NT2/D1 (cell line): ENCODE measurements around the gene ATRAID.
"Not testable (repeated sequence)": the region's sequence is repeated elsewhere in the genome, so short reads cannot be mapped to it uniquely, and the experiment has no call there.

ENCODE experiments used
- DNase-seq: peaks from one replicate; pipeline ENCODE4 v3.0.0-alpha.2; 2011; ENCODE audit warnings: low read depth, low spot score
- H3K27me3 ChIP-seq: 2 replicates; pipeline ENCODE4 v1.6.0; 2011; ENCODE audit warnings: mild to moderate bottlenecking; ENCODE audit not compliant: insufficient read length, insufficient read depth
- H3K36me3 ChIP-seq: 2 replicates; pipeline ENCODE4 v1.6.1; 2011; ENCODE audit warnings: mild to moderate bottlenecking, low read length, mixed read lengths; ENCODE audit not compliant: insufficient read depth, insufficient read length
- H3K4me1 ChIP-seq: 2 replicates; pipeline ENCODE4 v1.5.1; 2011; ENCODE audit not compliant: insufficient read depth, insufficient read length
- H3K4me3 ChIP-seq: 2 replicates; pipeline ENCODE4 v1.5.1; 2011; ENCODE audit warnings: low read depth; ENCODE audit not compliant: insufficient read length
- H3K9ac ChIP-seq: 2 replicates; pipeline ENCODE4 v1.6.0; 2011; ENCODE audit warnings: low read depth; ENCODE audit not compliant: insufficient read length
- H3K9me3 ChIP-seq: 2 replicates; pipeline ENCODE4 v1.5.1; 2011; ENCODE audit warnings: mild to moderate bottlenecking, low read length; ENCODE audit not compliant: insufficient read depth
- SUZ12 ChIP-seq: IDR thresholded peaks from 2 replicates; pipeline ENCODE4 v1.6.1; 2011; ENCODE audit not compliant: insufficient read length, insufficient read depth; ENCODE audit errors: extremely low read depth
- YY1 ChIP-seq: IDR thresholded peaks from 2 replicates; pipeline ENCODE4 v1.6.1; 2011; ENCODE audit not compliant: insufficient read length, insufficient read depth
- ZNF274 ChIP-seq: IDR thresholded peaks from 2 replicates; pipeline ENCODE4 v1.6.1; 2011; ENCODE audit warnings: mild to moderate bottlenecking, low read depth, low read length

ATRAID gene

GRCh38 chr2:27174638-27175037, 37.2 kb upstream of the ATRAID start:
- H3K9me3 ChIP-seq = no peaks in the 10 kb centered on the region

GRCh38 chr2:27175330-27175729, 36.5 kb upstream of the ATRAID start:
- TF ChIP-seq ZNF274 (no peak), YY1 (no peak), SUZ12 (no peak)
- no peak for DNase-seq
- no peaks in the 10 kb centered on the region for H3K27me3 ChIP-seq
- no peak overlapping the region for H3K4me3 ChIP-seq
- H3K4me1 ChIP-seq = peaks cover 3% of the 10 kb centered on the region
- no peaks in the 10 kb centered on the region for H3K36me3 ChIP-seq
- H3K9ac ChIP-seq = no peak overlapping the region
- H3K9me3 ChIP-seq = no peaks in the 10 kb centered on the region

More at GRCh38 chr2:27174638-27175037, 37.2 kb upstream of the ATRAID start:
- TF ChIP-seq SUZ12 (no peak), ZNF274 (no peak), YY1 (no peak)
- Histone ChIP-seq H3K4me3 (no peak overlapping the region), H3K36me3 (no peaks in the 10 kb centered on the region), H3K9ac (no peak overlapping the region), H3K27me3 (no peaks in the 10 kb centered on the region), H3K4me1 (peaks cover 3% of the 10 kb centered on the region)
- DNase-seq = no peak

- not testable (repeated sequence) for DNase-seq, H3K9me3 ChIP-seq, H3K27me3 ChIP-seq, H3K36me3 ChIP-seq, H3K4me1 ChIP-seq, H3K9ac ChIP-seq, H3K4me3 ChIP-seq
Measured at GRCh38 chr2:27175781-27176180, 36.1 kb upstream of the ATRAID start.

- DNase-seq = no peak
- Histone ChIP-seq H3K9me3 (no peaks in the 10 kb centered on the region), H3K36me3 (no peaks in the 10 kb centered on the region), H3K4me1 (no peaks in the 10 kb centered on the region), H3K9ac (no peak overlapping the region), H3K27me3 (no peaks in the 10 kb centered on the region), H3K4me3 (no peak overlapping the region)
- TF ChIP-seq YY1 (no peak), SUZ12 (no peak), ZNF274 (no peak)
Measured at GRCh38 chr2:27177441-27178351, 34.1 kb upstream of the ATRAID start.

GRCh38 chr2:27178469-27178868, 33.4 kb upstream of the ATRAID start:
- Histone ChIP-seq H3K4me1 (no peaks in the 10 kb centered on the region), H3K27me3 (no peaks in the 10 kb centered on the region), H3K9me3 (no peaks in the 10 kb centered on the region), H3K4me3 (no peak overlapping the region), H3K36me3 (no peaks in the 10 kb centered on the region), H3K9ac (no peak overlapping the region)
- DNase-seq = no peak
- TF ChIP-seq YY1 (no peak), SUZ12 (no peak), ZNF274 (no peak)

GRCh38 chr2:27179344-27180000, 32.4 kb upstream of the ATRAID start:
- H3K4me3 ChIP-seq = no peak overlapping the region
- H3K9me3 ChIP-seq = no peaks in the 10 kb centered on the region
- H3K27me3 ChIP-seq = no peaks in the 10 kb centered on the region
- no peaks in the 10 kb centered on the region for H3K36me3 ChIP-seq
- H3K4me1 ChIP-seq = no peaks in the 10 kb centered on the region
- no peak for DNase-seq
- H3K9ac ChIP-seq = no peak overlapping the region
- no peak for TF ChIP-seq YY1
- no peak for TF ChIP-seq ZNF274
- no peak for TF ChIP-seq SUZ12

GRCh38 chr2:27182346-27182745, 29.5 kb upstream of the ATRAID start:
- TF ChIP-seq YY1 (no peak), SUZ12 (no peak), ZNF274 (no peak)
- H3K9ac ChIP-seq = no peak overlapping the region
- no peak for DNase-seq
- no peaks in the 10 kb centered on the region for H3K9me3 ChIP-seq
- no peaks in the 10 kb centered on the region for H3K36me3 ChIP-seq
- H3K27me3 ChIP-seq = no peaks in the 10 kb centered on the region
- no peaks in the 10 kb centered on the region for H3K4me1 ChIP-seq
- H3K4me3 ChIP-seq = no peak overlapping the region
